AG09319 (cell line): Measurements from ENCODE around the gene DNAH5.

Experiments used
- DNase-seq: peaks from one replicate; pipeline ENCODE4 v3.0.0-alpha.2; 2010; ENCODE audit warnings: low read depth; ENCODE audit errors: extremely low read depth
- TF ChIP-seq, protein P1 (sequence below): IDR thresholded peaks from 2 replicates; pipeline ENCODE4 v1.5.1; 2011; ENCODE audit warnings: low read depth, mild to moderate bottlenecking, inconsistent platforms, low read length, moderate library complexity

Gene DNAH5, protein sequence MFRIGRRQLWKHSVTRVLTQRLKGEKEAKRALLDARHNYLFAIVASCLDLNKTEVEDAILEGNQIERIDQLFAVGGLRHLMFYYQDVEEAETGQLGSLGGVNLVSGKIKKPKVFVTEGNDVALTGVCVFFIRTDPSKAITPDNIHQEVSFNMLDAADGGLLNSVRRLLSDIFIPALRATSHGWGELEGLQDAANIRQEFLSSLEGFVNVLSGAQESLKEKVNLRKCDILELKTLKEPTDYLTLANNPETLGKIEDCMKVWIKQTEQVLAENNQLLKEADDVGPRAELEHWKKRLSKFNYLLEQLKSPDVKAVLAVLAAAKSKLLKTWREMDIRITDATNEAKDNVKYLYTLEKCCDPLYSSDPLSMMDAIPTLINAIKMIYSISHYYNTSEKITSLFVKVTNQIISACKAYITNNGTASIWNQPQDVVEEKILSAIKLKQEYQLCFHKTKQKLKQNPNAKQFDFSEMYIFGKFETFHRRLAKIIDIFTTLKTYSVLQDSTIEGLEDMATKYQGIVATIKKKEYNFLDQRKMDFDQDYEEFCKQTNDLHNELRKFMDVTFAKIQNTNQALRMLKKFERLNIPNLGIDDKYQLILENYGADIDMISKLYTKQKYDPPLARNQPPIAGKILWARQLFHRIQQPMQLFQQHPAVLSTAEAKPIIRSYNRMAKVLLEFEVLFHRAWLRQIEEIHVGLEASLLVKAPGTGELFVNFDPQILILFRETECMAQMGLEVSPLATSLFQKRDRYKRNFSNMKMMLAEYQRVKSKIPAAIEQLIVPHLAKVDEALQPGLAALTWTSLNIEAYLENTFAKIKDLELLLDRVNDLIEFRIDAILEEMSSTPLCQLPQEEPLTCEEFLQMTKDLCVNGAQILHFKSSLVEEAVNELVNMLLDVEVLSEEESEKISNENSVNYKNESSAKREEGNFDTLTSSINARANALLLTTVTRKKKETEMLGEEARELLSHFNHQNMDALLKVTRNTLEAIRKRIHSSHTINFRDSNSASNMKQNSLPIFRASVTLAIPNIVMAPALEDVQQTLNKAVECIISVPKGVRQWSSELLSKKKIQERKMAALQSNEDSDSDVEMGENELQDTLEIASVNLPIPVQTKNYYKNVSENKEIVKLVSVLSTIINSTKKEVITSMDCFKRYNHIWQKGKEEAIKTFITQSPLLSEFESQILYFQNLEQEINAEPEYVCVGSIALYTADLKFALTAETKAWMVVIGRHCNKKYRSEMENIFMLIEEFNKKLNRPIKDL (N-terminal part only)

DNA sequence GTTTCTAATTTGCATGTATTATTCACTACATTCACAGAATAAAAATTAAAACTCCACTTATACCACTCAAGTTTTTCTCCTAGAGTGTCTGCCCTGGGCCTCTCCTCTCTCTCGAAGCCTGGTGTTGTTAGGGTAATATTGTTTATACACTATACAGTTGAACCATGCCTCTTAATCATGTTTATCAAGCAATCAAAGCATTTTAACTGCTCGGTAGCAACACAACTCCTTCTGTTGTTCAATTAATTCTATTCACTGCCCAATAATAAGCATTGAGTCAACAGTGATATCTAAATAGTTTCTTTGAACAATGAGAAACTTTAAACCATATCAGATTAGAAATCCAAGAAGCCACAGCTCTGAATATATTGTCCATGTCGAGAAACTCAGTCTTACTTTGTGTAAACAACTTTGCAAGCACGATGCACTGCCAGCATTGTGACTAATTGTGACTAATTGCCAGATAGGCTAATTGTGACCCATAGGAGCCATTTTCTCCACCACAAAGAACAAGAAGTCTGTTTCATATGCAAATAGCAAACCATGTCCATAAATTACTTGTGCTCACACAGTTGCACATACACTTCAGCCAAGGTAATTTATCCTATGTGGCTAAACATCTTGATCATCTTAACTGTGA is at the start of gene DNAH5:
Gene DNAH5 (minus strand): TSS at position 129 of the 640 bp plus-strand sequence. CDS start 250 bp downstream, outside the sequence.
- DNase-seq, result no peak
- TF ChIP-seq, protein P1, sequence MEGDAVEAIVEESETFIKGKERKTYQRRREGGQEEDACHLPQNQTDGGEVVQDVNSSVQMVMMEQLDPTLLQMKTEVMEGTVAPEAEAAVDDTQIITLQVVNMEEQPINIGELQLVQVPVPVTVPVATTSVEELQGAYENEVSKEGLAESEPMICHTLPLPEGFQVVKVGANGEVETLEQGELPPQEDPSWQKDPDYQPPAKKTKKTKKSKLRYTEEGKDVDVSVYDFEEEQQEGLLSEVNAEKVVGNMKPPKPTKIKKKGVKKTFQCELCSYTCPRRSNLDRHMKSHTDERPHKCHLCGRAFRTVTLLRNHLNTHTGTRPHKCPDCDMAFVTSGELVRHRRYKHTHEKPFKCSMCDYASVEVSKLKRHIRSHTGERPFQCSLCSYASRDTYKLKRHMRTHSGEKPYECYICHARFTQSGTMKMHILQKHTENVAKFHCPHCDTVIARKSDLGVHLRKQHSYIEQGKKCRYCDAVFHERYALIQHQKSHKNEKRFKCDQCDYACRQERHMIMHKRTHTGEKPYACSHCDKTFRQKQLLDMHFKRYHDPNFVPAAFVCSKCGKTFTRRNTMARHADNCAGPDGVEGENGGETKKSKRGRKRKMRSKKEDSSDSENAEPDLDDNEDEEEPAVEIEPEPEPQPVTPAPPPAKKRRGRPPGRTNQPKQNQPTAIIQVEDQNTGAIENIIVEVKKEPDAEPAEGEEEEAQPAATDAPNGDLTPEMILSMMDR, result no peak

DNA sequence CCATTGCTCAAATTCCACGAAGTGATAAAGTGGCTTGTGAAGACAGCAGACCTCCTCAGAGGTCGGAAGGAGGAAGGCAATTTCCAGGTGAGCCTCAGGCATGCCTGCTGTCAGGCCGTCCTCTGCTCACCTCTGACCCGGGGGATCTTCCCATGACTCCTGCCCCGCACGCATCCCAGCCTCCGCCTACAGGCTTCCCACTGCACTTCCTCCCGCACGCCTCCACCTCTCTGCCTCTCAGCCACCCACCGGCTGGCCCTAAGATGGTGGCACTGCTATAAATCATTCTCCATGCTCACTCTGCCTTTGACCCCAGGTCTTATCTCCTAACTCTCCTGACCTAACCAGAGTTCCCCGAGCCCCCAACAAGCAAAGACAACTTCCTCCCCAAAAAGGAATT is 49.4 kb upstream of the DNAH5 start:
- TF ChIP-seq, protein P1, result no peak
- no peak for DNase-seq

DNA sequence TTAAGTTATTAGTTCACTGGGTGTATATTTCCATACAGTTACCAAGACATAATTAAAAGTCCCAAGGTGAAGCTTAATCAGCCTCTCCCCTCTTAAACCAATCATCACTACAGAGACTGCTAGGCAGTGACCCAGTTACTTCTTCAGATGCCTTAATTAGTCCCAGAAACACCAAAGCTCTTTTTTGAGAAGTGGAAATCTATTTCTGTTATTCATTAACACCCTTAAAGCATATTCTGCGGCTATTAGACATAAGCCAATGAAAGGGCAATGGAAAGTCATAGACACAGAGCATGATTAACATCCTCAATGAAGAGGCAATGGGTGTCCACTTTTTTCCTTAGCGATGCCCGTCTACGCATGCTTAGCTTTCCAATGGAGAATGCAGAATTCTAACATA is 48.3 kb upstream of the DNAH5 start:
- TF ChIP-seq, protein P1, result no peak
- no peak for DNase-seq

DNA sequence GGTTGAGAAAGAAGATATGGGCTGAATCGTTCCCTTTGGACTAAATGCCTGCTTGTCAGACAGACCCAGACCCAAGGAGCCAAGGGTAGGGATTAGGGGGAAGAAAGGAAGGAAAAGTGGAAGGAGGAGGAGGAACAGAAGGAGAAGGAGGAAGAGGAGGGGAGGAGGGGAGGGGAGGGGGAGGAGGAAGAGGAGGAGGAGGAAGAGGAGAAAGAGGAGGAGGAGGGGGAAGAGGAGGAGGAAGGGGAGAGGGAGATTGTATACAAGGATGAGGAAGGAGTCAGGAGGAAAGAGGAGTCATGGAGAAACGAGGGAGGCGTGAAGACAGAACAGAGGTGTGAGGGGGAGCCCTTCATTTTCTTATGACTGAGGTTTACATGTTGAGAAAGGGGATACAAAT is 46.9 kb upstream of the DNAH5 start:
- TF ChIP-seq, protein P1, result no peak
- DNase-seq, result no peak

DNA sequence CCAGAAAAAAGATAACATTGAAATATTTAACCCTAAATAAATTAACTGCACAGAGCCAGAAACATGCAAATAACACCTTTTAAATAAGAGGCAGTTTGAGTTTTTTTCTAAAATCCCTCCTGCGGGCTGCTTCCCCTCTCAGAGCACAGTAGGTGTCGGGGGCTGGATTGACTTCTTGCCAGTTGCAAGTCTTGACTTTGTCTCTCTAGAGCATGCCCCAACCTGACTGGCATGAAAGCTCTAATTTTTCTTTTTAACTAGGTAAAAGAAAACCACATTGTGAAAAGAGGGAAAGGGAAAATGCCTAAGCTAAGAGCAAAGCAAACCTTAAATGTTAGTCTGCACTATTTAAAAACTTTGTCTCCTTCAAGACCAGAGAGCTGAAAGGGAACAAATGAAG is 46.4 kb upstream of the DNAH5 start:
- TF ChIP-seq, protein P1, result no peak

DNA sequence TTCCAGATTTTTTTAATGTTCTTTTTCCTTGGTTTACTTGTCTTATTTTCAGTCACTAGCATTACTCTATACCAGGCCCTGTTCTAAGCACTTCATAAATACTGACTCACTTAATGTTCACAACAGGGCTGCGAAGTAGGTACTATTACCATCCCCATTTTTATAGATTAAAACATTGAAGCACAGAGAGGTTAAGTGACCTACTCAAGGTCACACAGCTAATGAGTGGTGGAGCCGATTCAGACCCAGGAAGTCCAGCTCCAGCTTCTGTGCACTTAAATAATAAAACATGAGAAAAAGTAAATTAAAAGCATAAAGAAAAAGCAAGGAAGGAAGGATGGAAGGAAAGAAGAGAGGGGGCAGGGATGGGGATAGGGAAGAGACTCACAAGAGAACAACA is 45.3 kb upstream of the DNAH5 start:
- TF ChIP-seq, protein P1, result no peak
- DNase-seq, result no peak

More for the DNA sequence above, 46.4 kb upstream of the DNAH5 start:
- no peak for DNase-seq
